Transverse colon (tissue), 4 donors: ENCODE data around the gene STXBP5. TPM values are rescaled to one million over a fixed set of nuclear protein-coding genes. Genes with fewer than 3 reads are reported as not detected.

ENCODE experiments used
- DNase-seq: peaks from one replicate; pipeline ENCODE4 v3.0.0-alpha.2; 2019
- H3K27ac ChIP-seq, 4 donors: fragments of 200-600 bp; sonication (generic); 2 replicates each; pipeline ENCODE4 v1.5.1; 2016 to 2018; ENCODE audit warnings: inconsistent platforms in 4 of 4
- H3K27me3 ChIP-seq: fragments of 200-600 bp; sonication (generic); 2 replicates; pipeline ENCODE4 v1.5.1; 2017; ENCODE audit warnings: inconsistent platforms
- H3K36me3 ChIP-seq, 4 donors: fragments of 200-600 bp; sonication (generic); 2 replicates each; pipeline ENCODE4 v1.5.1; 2017 to 2019; ENCODE audit warnings: inconsistent platforms in 4 of 4
- H3K4me1 ChIP-seq, 4 donors: fragments of 200-600 bp; sonication (generic); 2 replicates each; pipeline ENCODE4 v1.5.1; 2017 to 2020; ENCODE audit warnings: inconsistent platforms in 4 of 4
- H3K4me3 ChIP-seq, 4 donors: fragments of 200-600 bp; sonication (generic); 1 replicate in 1 of 4; 2 replicates in 3 of 4; pipeline versions ENCODE4 v1.5.1 to v1.6.1; 2017 to 2019; ENCODE audit warnings: inconsistent platforms in 4 of 4
- H3K9me3 ChIP-seq, 2 donors: fragments of 200-600 bp; sonication (generic); 2 replicates each; pipeline ENCODE4 v1.5.1; 2017 to 2019; ENCODE audit warnings: inconsistent platforms in 2 of 2
- EP300 ChIP-seq: sonication (generic); formaldehyde crosslinking; IDR thresholded peaks from one replicate; pipeline ENCODE4 v1.6.1; 2017; ENCODE audit warnings: antibody characterized with exemption, low read depth
- POLR2A ChIP-seq: fragments of 450-650 bp; IDR thresholded peaks from one replicate; pipeline ENCODE4 v1.6.1; 2016; ENCODE audit warnings: antibody characterized with exemption, mild to moderate bottlenecking, moderate library complexity
- POLR2AphosphoS5 ChIP-seq, 3 donors: sonication (generic); formaldehyde crosslinking; IDR thresholded peaks; one replicate each; pipeline ENCODE4 v1.6.1; 2016; ENCODE audit warnings: antibody characterized with exemption in 3 of 3
- WGBS, 2 donors: methylation state at CpG; one replicate each; pipeline ENCODE4 v1.1.5; 2018; ENCODE audit warnings: low coverage in 1 of 2; 5-methylcytosine and 5-hydroxymethylcytosine counted together
- in situ Hi-C, 4 donors: fragments of 200-750 bp; cut with MboI; loops; one replicate each; pipeline versions ENCODE4 v1.15.0 to v1.15.1; 2017; ENCODE audit warnings: low sequenced_read_pairs in 3 of 4, low pct_ligation_motif_present in 1 of 4, low pct_unique_long_range_greater_than_20kb in 1 of 4
- intact Hi-C: fragments of 100-400 bp; cut with DNase I; formaldehyde crosslinking; loops from one replicate; pipeline ENCODE4 v1.15.1; 2023; ENCODE audit warnings: low total_unique reads
- total RNA-seq, 4 donors: library from RNA; depleted of rRNA; stranded (reverse); fragments of >200 nt; gene quantifications; one replicate each; pipeline ENCODE4 v1.1.0, GENCODE V29; 2016
- TF ChIP-seq, protein P1 (sequence below), 5 experiments: fragments of 200-600 bp in 3 of 5; fragments of 450-650 bp in 2 of 5; sonication (generic) in 3 of 5; IDR thresholded peaks; 1 replicate in 2 of 5; 2 replicates in 3 of 5; pipeline ENCODE4 v1.5.1; 2016 to 2017; ENCODE audit warnings: antibody characterized with exemption in 5 of 5, inconsistent platforms in 3 of 5, mild to moderate bottlenecking in 2 of 5, moderate library complexity in 1 of 5

Gene STXBP5
- 10 to 100 TPM; 58.7 to 99.5 (median 85.0) TPM for total RNA-seq

GRCh38 chr6:147204060-147204785 is at the start of gene STXBP5:
Gene STXBP5 (plus strand): TSS chr6:147204417. CDS start chr6:147204533, 116 bp downstream.
- peak within 1 kb of the TSS; percentile 77 to 99 (median 92) for H3K4me3 ChIP-seq
- in situ Hi-C loops = no loop called here
- TF ChIP-seq POLR2A (peak; percentile 60), POLR2AphosphoS5 (IDR thresholded peaks at IDR 0.05) (peak in 2 of 3 donors; percentile 69 to 70)
- TF ChIP-seq, protein P1, sequence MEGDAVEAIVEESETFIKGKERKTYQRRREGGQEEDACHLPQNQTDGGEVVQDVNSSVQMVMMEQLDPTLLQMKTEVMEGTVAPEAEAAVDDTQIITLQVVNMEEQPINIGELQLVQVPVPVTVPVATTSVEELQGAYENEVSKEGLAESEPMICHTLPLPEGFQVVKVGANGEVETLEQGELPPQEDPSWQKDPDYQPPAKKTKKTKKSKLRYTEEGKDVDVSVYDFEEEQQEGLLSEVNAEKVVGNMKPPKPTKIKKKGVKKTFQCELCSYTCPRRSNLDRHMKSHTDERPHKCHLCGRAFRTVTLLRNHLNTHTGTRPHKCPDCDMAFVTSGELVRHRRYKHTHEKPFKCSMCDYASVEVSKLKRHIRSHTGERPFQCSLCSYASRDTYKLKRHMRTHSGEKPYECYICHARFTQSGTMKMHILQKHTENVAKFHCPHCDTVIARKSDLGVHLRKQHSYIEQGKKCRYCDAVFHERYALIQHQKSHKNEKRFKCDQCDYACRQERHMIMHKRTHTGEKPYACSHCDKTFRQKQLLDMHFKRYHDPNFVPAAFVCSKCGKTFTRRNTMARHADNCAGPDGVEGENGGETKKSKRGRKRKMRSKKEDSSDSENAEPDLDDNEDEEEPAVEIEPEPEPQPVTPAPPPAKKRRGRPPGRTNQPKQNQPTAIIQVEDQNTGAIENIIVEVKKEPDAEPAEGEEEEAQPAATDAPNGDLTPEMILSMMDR (IDR thresholded peaks at IDR 0.05) = no peak
- peak within 1 kb of the TSS; percentile 97 to 100 (median 98) for H3K27ac ChIP-seq
- 0 to 1% methylated on average over 3 to 76 of the region's 85 CpGs for whole genome bisulfite sequencing, 2 donors
- peaks cover 9 to 41% (median 17%) of the 10 kb centered on the region in 4 donors for H3K4me1 ChIP-seq
- no peaks in the 10 kb centered on the region for H3K9me3 ChIP-seq
- DNase-seq = peak; percentile 63
- no peaks in the 10 kb centered on the region for H3K36me3 ChIP-seq
- intact Hi-C loops = no loop called here
- no peaks in the 10 kb centered on the region for H3K27me3 ChIP-seq

- no peak for DNase-seq
These were observed 49.8 kb upstream of the STXBP5 start for GRCh38 chr6:147154454-147154853.

GRCh38 chr6:147156218-147156617 is 48.0 kb upstream of the STXBP5 start:
- no peak overlapping the region for H3K27ac ChIP-seq
- in situ Hi-C loops (no loop called here), intact Hi-C loops (no loop called here)
- H3K9me3 ChIP-seq = no peaks in the 10 kb centered on the region
- no peak for TF ChIP-seq POLR2A
- no peak for TF ChIP-seq POLR2AphosphoS5 (IDR thresholded peaks at IDR 0.05)
- TF ChIP-seq EP300 = no peak
- TF ChIP-seq, protein P1 (IDR thresholded peaks at IDR 0.05) = no peak
- H3K36me3 ChIP-seq = no peaks in the 10 kb centered on the region
- peaks cover 0 to 37% (median 5%) of the 10 kb centered on the region in 4 donors for H3K4me1 ChIP-seq
- H3K27me3 ChIP-seq = no peaks in the 10 kb centered on the region
- no peak for DNase-seq
- no peak overlapping the region for H3K4me3 ChIP-seq

More at GRCh38 chr6:147154454-147154853, 49.8 kb upstream of the STXBP5 start:
- Histone ChIP-seq H3K27me3 (no peaks in the 10 kb centered on the region), H3K36me3 (no peaks in the 10 kb centered on the region), H3K27ac (peak overlapping the region; percentile 42 to 72 (median 68)), H3K9me3 (no peaks in the 10 kb centered on the region), H3K4me1 (peaks cover 0 to 51% (median 12%) of the 10 kb centered on the region in 4 donors), H3K4me3 (no peak overlapping the region)
- 27% methylated on average over 1 of the region's 1 CpG; no CpG with 5 or more reads in 1 of the 2 donors for WGBS, 2 donors
- intact Hi-C loops = no loop called here
- no peak for TF ChIP-seq POLR2A
- TF ChIP-seq POLR2AphosphoS5 (IDR thresholded peaks at IDR 0.05) = peak in 1 of 3 donors; percentile 9
- in situ Hi-C loops = no loop called here

GRCh38 chr6:147156799-147157382 is 47.3 kb upstream of the STXBP5 start:
- Histone ChIP-seq H3K4me3 (no peak overlapping the region), H3K36me3 (no peaks in the 10 kb centered on the region), H3K9me3 (no peaks in the 10 kb centered on the region), H3K4me1 (peaks cover 0 to 35% (median 4%) of the 10 kb centered on the region in 4 donors), H3K27ac (no peak overlapping the region), H3K27me3 (no peaks in the 10 kb centered on the region)
- intact Hi-C loops (no loop called here), in situ Hi-C loops (no loop called here)
- DNase-seq = no peak
- TF ChIP-seq POLR2AphosphoS5 (IDR thresholded peaks at IDR 0.05) = no peak
- TF ChIP-seq EP300 = no peak
- no peak for TF ChIP-seq POLR2A
- TF ChIP-seq, protein P1 (IDR thresholded peaks at IDR 0.05) = no peak
- WGBS, 2 donors = 73 to 85% methylated on average over 3 to 4 of the region's 4 CpGs
